ENCODE measurements around the gene GBA2. TPM values are rescaled to one million over a fixed set of nuclear protein-coding genes. Genes with fewer than 3 reads are reported as not detected.

GBA2 gene
- total and polyA plus RNA-seq, 8 donors, result 26.5 to 210 (median 56.6) TPM

Small RNA genes within 50 kb of the gene (small RNA-seq; reads per million reads assigned to genes)
- 0 to 0.15 (median 0.12) reads per million in 4 donors for gene MIR6853

Other genes with a start within 250 kb of the GBA2 start
- gene TESK1, start 144.0 kb downstream of the GBA2 start, total RNA-seq, result 10 to 100 TPM; 11.9 to 56.8 (median 34.6) TPM
- 10 to 100 TPM; 25.7 to 33.9 (median 28.4) TPM for gene TESK1, start 144.0 kb downstream of the GBA2 start, polyA plus RNA-seq
- gene CD72, start 130.8 kb downstream of the GBA2 start, total RNA-seq, result 10 to 100 TPM in 1 of 5 donors, 1 to 10 TPM in 1, not detected in 3; 3.1 to 18.7 TPM
- gene CD72, start 130.8 kb downstream of the GBA2 start, polyA plus RNA-seq, result 1 to 10 TPM in 2 of 3 donors, under 1 TPM in 1; 0.61 to 2.8 (median 1.1) TPM
- 1 to 10 TPM in 2 of 5 donors, not detected in 3; 2.0 to 2.3 TPM for gene SIT1, start 98.3 kb downstream of the GBA2 start, total RNA-seq
- 1 to 10 TPM in 1 of 3 donors, under 1 TPM in 2; 0.62 to 1.1 (median 0.95) TPM for gene SIT1, start 98.3 kb downstream of the GBA2 start, polyA plus RNA-seq
- over 10,000 TPM in 4 of 5 donors, 1,000 to 10,000 TPM in 1; 1,379 to 137,340 (median 23,544) TPM for gene RMRP, start 91.2 kb downstream of the GBA2 start, total RNA-seq
- gene RMRP, start 91.2 kb downstream of the GBA2 start, polyA plus RNA-seq, result 10 to 100 TPM in 1 of 3 donors, not detected in 2; 64.3 TPM
- 100 to 1,000 TPM in 1 of 5 donors, 10 to 100 TPM in 4; 15.6 to 104 (median 28.1) TPM for gene CCDC107, start 90.9 kb downstream of the GBA2 start, total RNA-seq
- gene CCDC107, start 90.9 kb downstream of the GBA2 start, polyA plus RNA-seq, result 10 to 100 TPM; 58.8 to 86.4 (median 69.7) TPM
- gene ARHGEF39, start 84.0 kb downstream of the GBA2 start, total RNA-seq, result 10 to 100 TPM in 3 of 5 donors, 1 to 10 TPM in 2; 1.8 to 58.3 (median 11.6) TPM
- gene ARHGEF39, start 84.0 kb downstream of the GBA2 start, polyA plus RNA-seq, result 1 to 10 TPM; 2.8 to 4.3 (median 3.2) TPM
- gene CA9, start 75.3 kb downstream of the GBA2 start, total RNA-seq, result 100 to 1,000 TPM in 3 of 5 donors, 10 to 100 TPM in 1, 1 to 10 TPM in 1; 1.2 to 670 (median 161) TPM
- gene CA9, start 75.3 kb downstream of the GBA2 start, polyA plus RNA-seq, result 100 to 1,000 TPM; 115 to 653 (median 541) TPM
- 1,000 to 10,000 TPM in 3 of 5 donors, 100 to 1,000 TPM in 2; 537 to 3,642 (median 1,228) TPM for gene TPM2, start 59.3 kb downstream of the GBA2 start, total RNA-seq
- gene TPM2, start 59.3 kb downstream of the GBA2 start, polyA plus RNA-seq, result 1,000 to 10,000 TPM in 1 of 3 donors, 100 to 1,000 TPM in 2; 460 to 2,257 (median 672) TPM
- 100 to 1,000 TPM; 169 to 399 (median 223) TPM for gene TLN1, start 17.0 kb downstream of the GBA2 start, total RNA-seq
- gene TLN1, start 17.0 kb downstream of the GBA2 start, polyA plus RNA-seq, result 100 to 1,000 TPM in 1 of 3 donors, 10 to 100 TPM in 2; 53.2 to 141 (median 70.2) TPM
- 10 to 100 TPM; 33.2 to 84.0 (median 79.1) TPM for gene CREB3, start 16.6 kb downstream of the GBA2 start, total RNA-seq
- 10 to 100 TPM; 29.4 to 40.5 (median 37.9) TPM for gene CREB3, start 16.6 kb downstream of the GBA2 start, polyA plus RNA-seq
- 10 to 100 TPM in 4 of 5 donors, 1 to 10 TPM in 1; 7.0 to 21.2 (median 14.7) TPM for gene RGP1, start 59 bp upstream of the GBA2 start, total RNA-seq
- gene RGP1, start 59 bp upstream of the GBA2 start, polyA plus RNA-seq, result 10 to 100 TPM in 1 of 3 donors, 1 to 10 TPM in 2; 3.8 to 12.8 (median 7.2) TPM
- gene MSMP, start 5.0 kb upstream of the GBA2 start, total RNA-seq, result not detected
- under 1 TPM in 1 of 3 donors, not detected in 2; 0.35 TPM for gene MSMP, start 5.0 kb upstream of the GBA2 start, polyA plus RNA-seq
- 10 to 100 TPM in 3 of 5 donors, 1 to 10 TPM in 2; 3.1 to 75.5 (median 14.5) TPM for gene NPR2, start 42.4 kb upstream of the GBA2 start, total RNA-seq
- 10 to 100 TPM in 1 of 3 donors, 1 to 10 TPM in 2; 4.0 to 11.4 (median 7.0) TPM for gene NPR2, start 42.4 kb upstream of the GBA2 start, polyA plus RNA-seq
- 1 to 10 TPM in 2 of 5 donors, not detected in 3; 1.7 to 2.7 TPM for gene SPAG8, start 63.0 kb upstream of the GBA2 start, total RNA-seq
- gene SPAG8, start 63.0 kb upstream of the GBA2 start, polyA plus RNA-seq, result 1 to 10 TPM in 1 of 3 donors, under 1 TPM in 2; 0.19 to 4.1 (median 0.98) TPM
- 10 to 100 TPM in 4 of 5 donors, 1 to 10 TPM in 1; 8.4 to 22.7 (median 17.9) TPM for gene HINT2, start 65.8 kb upstream of the GBA2 start, total RNA-seq
- gene HINT2, start 65.8 kb upstream of the GBA2 start, polyA plus RNA-seq, result 100 to 1,000 TPM in 2 of 3 donors, 10 to 100 TPM in 1; 98.1 to 131 (median 118) TPM
- not detected for gene FAM221B, start 79.5 kb upstream of the GBA2 start, total RNA-seq
- gene FAM221B, start 79.5 kb upstream of the GBA2 start, polyA plus RNA-seq, result under 1 TPM in 1 of 3 donors, not detected in 2; 0.10 TPM
- gene TMEM8B, start 80.0 kb upstream of the GBA2 start, total RNA-seq, result 10 to 100 TPM in 3 of 5 donors, 1 to 10 TPM in 2; 4.6 to 81.4 (median 11.6) TPM
- 1 to 10 TPM; 7.0 to 9.2 (median 7.0) TPM for gene TMEM8B, start 80.0 kb upstream of the GBA2 start, polyA plus RNA-seq
- gene OR13J1, start 121.2 kb upstream of the GBA2 start, total RNA-seq, result not detected
- not detected for gene OR13J1, start 121.2 kb upstream of the GBA2 start, polyA plus RNA-seq
- gene HRCT1, start 157.0 kb upstream of the GBA2 start, total RNA-seq, result 10 to 100 TPM in 1 of 5 donors, 1 to 10 TPM in 2, under 1 TPM in 1, not detected in 1; 0.92 to 28.7 (median 7.7) TPM
- gene HRCT1, start 157.0 kb upstream of the GBA2 start, polyA plus RNA-seq, result 1 to 10 TPM in 1 of 3 donors, under 1 TPM in 1, not detected in 1; 0.50 to 4.3 TPM
- 1 to 10 TPM in 2 of 5 donors, not detected in 3; 1.2 to 2.4 TPM for gene SPAAR, start 160.3 kb upstream of the GBA2 start, total RNA-seq
- under 1 TPM; 0.30 to 0.92 (median 0.68) TPM for gene SPAAR, start 160.3 kb upstream of the GBA2 start, polyA plus RNA-seq
- not detected for gene OR2S2, start 208.9 kb upstream of the GBA2 start, total RNA-seq
- gene OR2S2, start 208.9 kb upstream of the GBA2 start, polyA plus RNA-seq, result not detected